ENCODE results near the gene PACRG. TPM values are rescaled to one million over a fixed set of nuclear protein-coding genes. Genes with fewer than 3 reads are reported as not detected.

The PACRG gene
- total RNA-seq, 2 experiments from 2014 or later = not detected

DNA sequence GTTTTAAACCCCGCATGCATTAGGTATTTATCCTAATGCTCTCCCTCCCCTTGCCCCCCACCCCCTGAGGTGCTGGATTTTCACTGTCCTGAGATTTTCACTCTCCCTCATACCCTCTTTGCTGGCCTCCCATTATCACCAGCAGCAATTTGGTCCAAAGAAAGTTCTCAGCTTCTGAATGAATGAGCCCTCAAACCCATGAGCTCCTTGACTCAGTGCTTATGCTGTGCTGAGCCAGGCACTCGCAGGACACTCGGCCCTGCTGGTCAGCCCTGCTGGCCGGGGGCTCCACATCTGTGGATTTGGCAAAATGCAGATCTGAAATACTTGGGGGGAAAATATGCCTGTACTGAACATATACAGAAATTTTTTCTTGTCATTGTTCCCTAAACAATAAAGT lies 533.6 kb downstream of the PACRG start:
- POLR2A ChIA-PET = interaction anchor here (0.6 kb wide), 1 partner anchor 45 kb away, joined by 4 read pairs; no protein-coding TSS in a partner anchor

GRCh38 chr6:163262080-163262479 lies 534.3 kb downstream of the PACRG start:
- Histone ChIP-seq H3K4me3 (ENCODE audit: low read depth, low read length, poor library complexity, severe bottlenecking) (no peak overlapping the region), H3K4me2 (ENCODE audit: low read length) (no peak overlapping the region), H2AFZ (ENCODE audit: low read length) (no peak overlapping the region), H3K79me2 (ENCODE audit: insufficient read depth, low read depth, low read length) (no peaks in the 10 kb centered on the region), H4K20me1 (ENCODE audit: insufficient read depth, low read length) (no peaks in the 10 kb centered on the region), H3K9me2 (ENCODE audit: insufficient read depth, low read length) (no peaks in the 10 kb centered on the region), H3K36me3 (ENCODE audit: insufficient read depth, low read length) (no peaks in the 10 kb centered on the region), H3K9me3 (ENCODE audit: low read length) (no peaks in the 10 kb centered on the region), H3K4me1 (ENCODE audit: insufficient read depth, low read length, poor library complexity, severe bottlenecking) (no peaks in the 10 kb centered on the region), H3K27ac (ENCODE audit: low read depth, low read length, poor library complexity, severe bottlenecking) (no peak overlapping the region)
- TF ChIP-seq EZH2phosphoT487 (IDR thresholded peaks at IDR 0.05; ENCODE audit: borderline replicate concordance, low read depth, low read length) = no peak
- no peak for TF ChIP-seq CTCF (conservative IDR thresholded peaks at IDR 0.05; ENCODE audit: low read length)
- BruUV-seq (replicated peaks) = no TSS peak
- no peak for DNase-seq (ENCODE audit: low spot score)
- ChIA-PET POLR2A (no interaction called here), CTCF (ENCODE audit: unreplicated experiment) (no interaction called here)
- intact Hi-C loops (cut with micrococcal nuclease; ENCODE audit: unreplicated experiment) = no loop called here

More for the DNA sequence above, 533.6 kb downstream of the PACRG start:
- Histone ChIP-seq H4K20me1 (ENCODE audit: insufficient read depth, low read length) (no peaks in the 10 kb centered on the region), H3K4me2 (ENCODE audit: low read length) (no peak overlapping the region), H3K36me3 (ENCODE audit: insufficient read depth, low read length) (no peaks in the 10 kb centered on the region), H3K4me1 (ENCODE audit: insufficient read depth, low read length, poor library complexity, severe bottlenecking) (no peaks in the 10 kb centered on the region), H3K4me3 (ENCODE audit: low read depth, low read length, poor library complexity, severe bottlenecking) (no peak overlapping the region), H3K9me3 (ENCODE audit: low read length) (no peaks in the 10 kb centered on the region), H3K27ac (ENCODE audit: low read depth, low read length, poor library complexity, severe bottlenecking) (no peak overlapping the region), H3K9me2 (ENCODE audit: insufficient read depth, low read length) (no peaks in the 10 kb centered on the region), H3K79me2 (ENCODE audit: insufficient read depth, low read depth, low read length) (no peaks in the 10 kb centered on the region), H2AFZ (ENCODE audit: low read length) (no peak overlapping the region)
- CTCF ChIA-PET (ENCODE audit: unreplicated experiment) = no interaction called here
- no TSS peak for BruUV-seq (replicated peaks)
- TF ChIP-seq CTCF (conservative IDR thresholded peaks at IDR 0.05; ENCODE audit: low read length) = no peak
- TF ChIP-seq EZH2phosphoT487 (IDR thresholded peaks at IDR 0.05; ENCODE audit: borderline replicate concordance, low read depth, low read length) = no peak
- DNase-seq (ENCODE audit: low spot score) = no peak
- intact Hi-C loops (cut with micrococcal nuclease; ENCODE audit: unreplicated experiment) = no loop called here

DNA sequence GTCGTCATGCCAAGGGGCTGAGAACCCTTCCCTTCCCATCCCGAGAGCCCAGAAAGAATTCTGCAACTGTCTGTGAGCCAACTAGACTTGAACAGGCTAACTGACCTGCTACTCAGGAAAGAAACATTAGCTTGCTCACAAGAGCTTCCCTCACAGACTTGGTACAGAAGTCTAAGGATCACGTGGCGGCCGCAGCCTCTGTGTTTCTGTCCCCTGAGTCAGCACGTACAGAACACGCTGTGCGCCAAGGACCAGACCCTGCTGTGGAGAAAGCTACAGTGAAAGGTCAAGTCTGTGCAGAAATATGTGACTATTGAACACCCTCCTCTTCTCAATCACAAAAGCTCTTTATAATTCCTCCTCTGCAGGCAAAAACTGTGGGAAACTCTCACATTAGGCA lies 535.4 kb downstream of the PACRG start:
- intact Hi-C loops (cut with micrococcal nuclease; ENCODE audit: unreplicated experiment) = no loop called here
- no peaks in the 10 kb centered on the region for H3K4me1 ChIP-seq (ENCODE audit: insufficient read depth, low read length, poor library complexity, severe bottlenecking)
- no peak overlapping the region for H2AFZ ChIP-seq (ENCODE audit: low read length)
- BruUV-seq (replicated peaks) = no TSS peak
- POLR2A ChIA-PET = interaction anchor here (1.0 kb wide), 1 partner anchor 56 kb away, joined by 5 read pairs; no protein-coding TSS in a partner anchor
- TF ChIP-seq CTCF (conservative IDR thresholded peaks at IDR 0.05; ENCODE audit: low read length) = no peak
- TF ChIP-seq EZH2phosphoT487 (IDR thresholded peaks at IDR 0.05; ENCODE audit: borderline replicate concordance, low read depth, low read length) = no peak
- no peak overlapping the region for H3K4me2 ChIP-seq (ENCODE audit: low read length)
- H3K36me3 ChIP-seq (ENCODE audit: insufficient read depth, low read length) = no peaks in the 10 kb centered on the region
- H3K4me3 ChIP-seq (ENCODE audit: low read depth, low read length, poor library complexity, severe bottlenecking) = no peak overlapping the region
- H3K9me3 ChIP-seq (ENCODE audit: low read length) = no peaks in the 10 kb centered on the region
- no peaks in the 10 kb centered on the region for H4K20me1 ChIP-seq (ENCODE audit: insufficient read depth, low read length)
- no peak for DNase-seq (ENCODE audit: low spot score)
- CTCF ChIA-PET (ENCODE audit: unreplicated experiment) = no interaction called here
- H3K27ac ChIP-seq (ENCODE audit: low read depth, low read length, poor library complexity, severe bottlenecking) = no peak overlapping the region
- no peaks in the 10 kb centered on the region for H3K9me2 ChIP-seq (ENCODE audit: insufficient read depth, low read length)
- H3K79me2 ChIP-seq (ENCODE audit: insufficient read depth, low read depth, low read length) = no peaks in the 10 kb centered on the region

All from OCI-LY7 (cell line).